ENCODE measurements around the gene CCHCR1.

CCHCR1 gene

DNA sequence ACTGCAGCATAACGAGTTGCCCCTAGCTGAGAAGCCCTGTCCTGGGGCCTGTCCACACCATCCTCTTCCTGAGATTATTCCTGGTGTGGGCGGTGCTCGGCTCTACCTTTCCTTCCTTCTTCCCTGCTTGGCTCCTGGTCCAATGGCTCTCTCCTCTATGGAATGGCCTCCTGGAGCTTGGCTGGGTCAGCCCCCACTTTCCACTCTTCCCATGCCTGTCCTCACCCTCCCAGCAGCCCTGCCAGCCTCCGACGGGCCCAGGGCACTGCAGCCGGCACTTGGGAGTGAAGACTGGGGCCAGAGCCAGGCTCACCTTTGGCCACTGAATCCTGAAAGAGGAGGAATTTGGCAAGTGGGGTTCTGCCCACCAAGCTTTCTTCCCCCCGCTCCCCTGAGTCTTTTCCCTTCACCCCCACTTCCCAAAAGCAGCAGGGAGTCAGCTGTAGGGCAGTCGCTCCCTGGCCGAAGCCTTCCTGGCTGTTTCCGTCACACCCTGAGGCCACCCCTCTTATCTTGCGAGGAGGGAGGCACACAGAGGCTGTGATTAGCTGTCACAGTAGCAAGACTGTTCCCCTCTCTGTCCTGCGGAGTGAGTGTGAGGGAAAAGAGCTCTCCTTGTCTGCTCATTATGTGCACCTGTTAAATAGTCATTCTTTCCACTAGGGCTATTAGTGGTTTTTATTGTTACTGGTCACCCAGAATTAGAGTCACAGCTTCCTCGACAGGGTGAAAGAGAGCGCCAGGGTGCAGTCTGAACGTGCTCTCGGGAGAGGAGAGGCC is 31.0 kb downstream of the CCHCR1 start:
- DNase-seq: no peak

DNA sequence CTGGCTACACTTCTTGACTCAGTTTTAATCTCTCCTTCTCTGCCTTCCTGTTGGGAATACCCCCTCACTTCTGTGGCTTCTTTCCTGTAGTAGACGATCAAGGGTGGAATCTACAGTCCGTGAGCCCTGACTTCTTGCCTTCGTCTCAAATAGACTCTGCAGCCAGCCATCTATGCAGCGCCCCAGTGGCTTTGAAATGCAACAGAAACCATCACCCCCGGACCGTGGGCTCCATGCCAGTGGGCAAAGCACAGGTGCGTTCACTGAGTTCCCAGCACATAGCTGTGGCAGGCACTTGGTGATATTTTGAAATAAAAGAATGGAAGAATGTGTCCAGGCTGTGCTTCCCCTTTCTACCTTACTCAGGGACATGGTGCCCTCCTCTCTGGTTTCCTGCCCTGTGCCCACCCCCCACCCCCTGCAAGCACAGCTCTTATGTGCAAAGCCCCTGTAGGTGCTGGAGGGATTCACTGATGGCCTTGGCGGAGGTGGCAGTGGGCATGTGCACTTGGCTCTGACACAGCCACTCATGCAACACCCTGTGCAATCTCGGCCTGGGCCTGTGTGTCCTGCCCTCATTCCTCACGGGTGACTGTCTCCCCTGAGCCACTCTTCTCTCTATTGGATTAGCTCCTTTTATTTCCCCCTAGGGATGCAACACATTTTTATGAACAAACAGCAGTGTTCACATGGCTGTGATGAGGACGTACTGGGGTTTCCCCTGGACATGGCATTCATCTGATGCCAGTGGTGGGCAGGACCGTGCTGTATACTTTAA is 31.8 kb downstream of the CCHCR1 start:
- no peak for DNase-seq

DNA sequence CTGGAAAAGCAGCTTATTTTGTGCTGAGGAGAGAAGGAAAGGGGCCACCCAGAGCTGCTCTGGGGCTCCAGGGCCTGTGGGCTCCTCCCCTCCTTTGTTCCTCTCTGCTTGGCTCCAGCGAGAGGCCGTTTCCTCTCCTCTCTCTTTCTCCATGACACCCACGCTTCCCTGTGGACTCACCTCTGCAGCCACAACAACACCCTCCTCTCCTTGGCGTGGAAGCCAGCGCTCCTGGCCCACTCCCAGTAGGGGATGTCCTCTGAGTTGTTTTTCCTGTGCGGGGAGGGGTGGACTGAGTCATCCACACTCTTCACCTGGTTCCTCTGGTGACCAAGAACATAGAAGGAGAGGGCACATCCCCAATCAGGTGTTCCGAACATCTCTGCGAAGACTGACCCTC is 32.4 kb downstream of the CCHCR1 start:
- no peak for DNase-seq

DNA sequence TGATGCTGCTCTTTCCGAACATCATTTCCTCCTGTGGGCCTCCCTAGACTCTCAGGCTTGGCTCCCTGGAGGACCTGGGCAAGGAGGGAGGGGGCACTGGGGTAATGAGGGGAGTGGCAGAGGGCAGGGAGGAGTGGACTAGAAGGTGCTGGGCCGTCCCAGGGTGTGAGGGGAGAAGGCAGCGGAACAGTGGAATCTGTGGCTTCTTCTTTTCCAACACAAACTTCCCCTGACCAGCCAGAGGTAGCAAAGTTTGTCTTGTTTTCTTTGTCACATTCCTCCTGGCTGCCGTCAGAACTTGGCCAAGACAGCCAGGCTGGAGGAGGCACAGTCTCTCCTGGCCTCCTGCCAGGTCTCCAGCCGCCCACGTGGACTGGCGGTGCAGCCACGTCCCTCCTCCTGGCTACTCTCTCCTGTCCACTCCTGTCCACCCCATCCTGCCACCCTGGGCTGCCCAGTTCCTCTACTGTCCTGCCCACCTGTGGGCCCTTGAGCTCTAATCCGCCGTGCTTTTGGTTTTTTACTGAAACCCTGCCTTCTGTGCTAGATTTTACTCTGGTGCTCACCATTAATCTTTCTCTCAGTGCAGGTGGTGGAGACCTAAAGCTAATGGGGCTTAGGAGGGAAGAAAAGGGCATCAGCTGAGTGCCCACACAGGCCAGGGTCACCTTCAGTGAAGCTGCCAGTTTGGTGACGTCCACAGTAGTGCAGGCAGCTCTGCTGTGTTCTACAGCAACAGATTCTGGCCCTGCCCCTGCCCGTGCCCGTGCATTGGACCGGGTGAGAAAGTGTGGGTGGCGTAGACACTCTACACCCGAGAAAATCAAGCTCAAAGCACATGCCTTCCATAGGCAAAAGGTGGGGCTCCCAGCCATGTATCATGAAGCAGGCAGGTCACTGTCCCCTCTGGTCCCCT is 34.6 kb downstream of the CCHCR1 start:
- no peak for DNase-seq

DNA sequence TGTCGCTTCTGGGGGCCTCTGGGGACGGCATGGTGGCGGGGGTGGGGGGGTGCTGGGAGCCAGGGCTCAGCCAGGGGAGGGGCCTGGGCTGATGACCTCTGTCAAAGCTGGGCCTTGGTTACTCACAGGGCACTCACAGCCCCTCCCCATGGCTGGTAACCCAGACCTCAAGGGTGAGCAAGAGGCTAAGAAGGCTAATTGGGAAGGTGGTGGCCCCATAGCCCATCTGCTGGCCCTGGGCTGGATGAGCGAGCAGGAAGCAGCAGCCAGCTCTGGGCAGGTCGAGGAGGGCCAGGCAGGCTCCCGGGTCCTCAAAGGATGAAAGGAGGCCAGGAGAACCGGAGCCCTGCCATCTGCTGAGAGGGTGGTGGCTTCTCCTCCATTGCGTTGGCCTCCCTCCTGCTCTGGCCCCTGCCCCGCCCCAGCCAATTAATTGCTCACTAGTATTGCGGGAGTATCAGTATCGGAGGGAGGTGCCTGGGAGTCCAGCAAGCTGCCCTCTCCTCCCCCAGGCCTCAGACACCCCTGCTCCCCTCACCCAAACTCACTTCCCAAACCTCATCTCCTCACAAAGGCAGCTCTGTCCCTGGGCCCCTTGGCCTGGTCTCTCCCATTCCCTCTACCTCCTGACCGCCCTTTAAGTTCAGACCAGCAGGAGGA is 36.3 kb downstream of the CCHCR1 start:
- DNase-seq: no peak

DNA sequence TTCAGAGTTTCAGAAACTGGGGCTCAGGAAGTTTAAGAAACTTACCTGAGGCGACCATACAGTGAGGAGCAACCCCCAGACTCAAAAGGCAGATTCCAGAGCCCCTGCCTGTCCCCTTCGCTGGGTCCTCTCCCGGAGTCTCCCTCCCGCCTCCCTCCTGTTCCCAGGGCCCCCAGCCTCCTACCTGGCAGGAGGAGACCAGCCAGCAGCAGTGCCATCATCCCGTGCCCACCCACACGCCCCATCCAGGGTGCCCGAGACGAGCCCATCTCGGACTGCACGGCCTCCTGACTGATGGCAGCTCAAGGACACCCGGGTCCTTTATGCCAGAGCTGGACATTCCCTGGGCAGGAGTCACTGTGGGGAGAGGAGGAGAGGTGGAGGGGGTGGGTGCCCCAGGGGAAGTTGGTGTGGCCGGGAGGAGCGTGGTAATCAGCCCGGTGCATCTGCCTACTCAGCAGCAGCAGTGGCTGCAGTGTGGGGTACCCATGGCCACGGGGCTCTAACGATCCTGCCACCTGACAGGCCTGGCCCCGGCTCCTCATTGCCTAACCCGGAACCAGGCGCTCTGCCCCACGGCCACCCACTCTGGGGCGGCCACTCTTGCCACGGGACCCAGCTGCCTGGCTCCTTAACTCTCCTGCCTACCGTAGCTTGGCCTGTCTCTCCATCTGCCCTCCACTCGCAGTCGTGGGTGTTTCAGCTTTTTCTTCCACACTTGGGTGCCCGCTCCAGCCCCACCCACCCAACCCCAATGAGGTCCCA is 37.3 kb downstream of the CCHCR1 start, which contains the start of gene CDSN:
Gene CDSN (minus strand): TSS at position 296 of the 765 bp plus-strand sequence. CDS start 27 bp downstream, at position 269.
- no peak for DNase-seq

DNA sequence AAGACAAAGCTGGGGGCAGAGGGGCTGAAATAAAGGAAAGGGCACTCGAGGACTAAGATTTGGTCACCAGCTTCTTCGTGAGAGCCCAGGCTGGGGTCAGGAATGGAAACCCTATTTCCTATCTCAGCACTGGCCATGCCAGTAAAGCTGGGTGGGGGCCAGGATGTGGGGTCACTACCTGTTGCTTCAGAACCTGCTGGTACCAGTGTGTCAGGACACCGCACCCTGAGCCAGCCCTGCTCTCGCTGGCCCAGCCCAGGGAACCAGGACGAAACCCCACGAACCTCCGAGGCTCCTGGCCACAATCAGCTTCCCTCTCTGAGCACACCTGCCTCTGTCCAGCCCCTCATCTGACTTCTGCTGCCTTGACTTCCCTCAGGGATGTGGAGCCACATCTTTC is 39.4 kb downstream of the CCHCR1 start:
- DNase-seq: no peak

DNA sequence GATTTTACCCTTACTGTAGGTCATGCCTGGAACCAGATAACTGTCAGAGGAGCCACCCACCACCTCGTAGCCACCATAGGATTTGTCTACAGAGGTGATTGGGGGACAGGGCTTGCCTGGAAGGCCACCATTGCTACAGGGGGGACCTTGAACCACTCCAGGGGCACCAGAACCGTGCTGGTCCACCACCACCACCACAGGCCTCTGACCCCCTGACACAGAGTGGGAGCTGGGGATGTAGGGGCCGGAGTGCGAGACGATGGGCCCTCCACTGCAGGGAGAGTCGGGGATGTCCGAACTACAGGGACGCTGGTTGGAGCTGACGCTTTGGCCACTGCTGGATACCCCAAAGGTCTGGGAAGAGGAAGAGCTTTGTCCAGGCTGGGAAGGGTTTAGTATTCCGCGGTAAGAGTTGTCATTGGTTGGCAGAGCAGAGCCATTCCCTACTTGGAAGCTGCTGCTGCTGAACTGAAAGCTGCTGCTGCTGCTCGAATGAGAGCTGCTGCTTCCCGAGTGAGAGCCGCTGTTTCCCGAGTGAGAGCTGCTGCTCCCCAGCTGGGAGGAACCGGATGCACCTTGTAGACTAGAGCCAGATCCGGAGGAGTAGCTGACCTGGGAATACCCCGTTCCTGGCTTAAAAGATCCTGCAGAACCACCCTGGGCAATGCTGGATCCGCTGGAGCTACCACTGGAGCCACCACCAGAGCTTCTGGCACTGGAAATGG is 40.8 kb downstream of the CCHCR1 start:
- no peak for DNase-seq

DNA sequence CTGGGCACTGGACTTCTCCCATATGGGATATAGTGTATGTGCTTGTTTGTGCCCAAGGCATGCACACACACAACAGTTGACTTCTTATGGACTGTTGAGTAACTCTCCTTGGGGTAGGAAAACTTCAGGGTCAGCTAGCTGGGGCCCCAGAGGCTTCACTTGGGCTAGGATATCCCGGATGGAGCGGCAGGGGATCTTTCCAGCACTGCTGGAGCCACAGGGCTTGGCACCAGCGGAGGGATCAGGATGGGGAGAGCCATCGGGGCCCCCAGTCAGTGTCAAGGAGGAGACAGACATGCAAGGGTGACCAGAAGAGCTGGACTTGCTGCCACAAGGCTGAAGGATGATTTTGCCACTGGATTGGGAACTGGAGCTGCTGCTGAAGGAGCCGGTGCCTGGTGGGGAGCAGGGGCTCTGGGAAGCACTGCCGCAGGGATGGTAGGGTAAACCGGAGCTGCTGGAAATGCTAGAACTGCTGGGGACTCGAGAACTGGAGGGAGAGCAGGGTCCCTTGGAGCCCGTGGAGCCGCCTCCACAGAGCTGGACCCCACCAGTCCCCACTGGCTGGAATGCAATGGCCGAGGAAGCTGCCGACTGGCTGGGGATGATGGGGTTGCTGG is 41.6 kb downstream of the CCHCR1 start:
- DNase-seq: no peak

DNA sequence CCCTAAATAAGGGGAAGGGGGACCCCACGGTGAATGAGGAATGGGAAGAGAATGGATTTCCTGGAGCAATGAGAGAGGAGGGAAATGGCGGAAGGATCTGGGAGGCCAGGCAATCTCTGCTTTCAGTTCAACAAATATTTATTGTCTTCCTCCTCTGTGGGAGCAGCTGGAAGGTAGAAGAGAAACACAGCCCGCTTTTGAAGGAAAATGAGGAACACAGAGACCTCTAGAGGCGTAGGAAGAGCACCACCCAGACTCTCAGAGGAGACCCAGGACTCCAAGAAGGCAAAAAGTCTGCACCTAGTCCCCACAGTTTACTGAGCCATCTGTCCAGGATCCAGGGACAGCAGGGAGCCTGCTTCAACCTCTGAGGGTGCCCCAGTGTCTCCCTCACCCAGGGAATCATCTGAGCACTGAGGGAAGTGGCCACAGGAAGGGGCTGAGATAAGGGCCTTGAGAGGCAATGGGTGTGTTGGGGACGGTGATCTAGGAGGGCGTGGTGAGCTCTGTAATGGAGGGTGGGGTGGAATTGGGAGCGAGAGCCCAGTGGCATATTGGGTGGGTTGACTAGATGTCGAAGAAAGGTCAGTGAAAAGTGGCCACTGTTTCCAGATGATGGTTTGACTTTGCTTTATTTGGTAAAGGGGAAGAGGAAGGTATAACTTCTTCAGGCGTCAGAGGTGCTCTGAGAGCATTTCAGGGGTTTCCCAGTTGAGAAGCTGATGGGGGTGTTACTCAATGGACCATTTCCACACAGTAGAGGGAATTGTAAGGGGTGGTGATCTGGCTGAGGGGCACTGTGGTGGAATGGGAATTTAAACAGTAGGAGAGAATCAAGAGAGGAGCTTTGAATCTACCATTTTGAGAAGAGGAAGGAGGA is 42.4 kb downstream of the CCHCR1 start:
- DNase-seq: no peak

DNA sequence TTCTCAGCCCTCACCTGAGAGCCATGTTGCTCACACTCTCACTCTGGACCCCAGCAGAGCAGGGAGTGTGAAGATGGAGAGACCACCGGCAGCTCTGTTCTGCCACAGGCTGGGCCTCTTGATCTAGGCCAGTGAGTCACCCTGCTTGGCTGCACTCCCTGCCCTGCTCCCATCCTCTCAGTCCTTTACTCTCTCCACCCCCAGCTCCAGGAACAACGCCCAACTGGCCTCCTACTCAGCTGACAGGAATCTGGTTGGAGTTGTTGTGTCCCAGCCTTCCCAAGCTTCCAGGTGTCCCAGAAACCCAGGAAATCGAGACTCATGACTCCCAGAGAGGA is 43.1 kb downstream of the CCHCR1 start, which contains the start of gene PSORS1C1:
Gene PSORS1C1 (plus strand): TSS at position 260 of the 338 bp plus-strand sequence. CDS start 14,833 bp downstream, outside the sequence.
- DNase-seq: no peak

DNA sequence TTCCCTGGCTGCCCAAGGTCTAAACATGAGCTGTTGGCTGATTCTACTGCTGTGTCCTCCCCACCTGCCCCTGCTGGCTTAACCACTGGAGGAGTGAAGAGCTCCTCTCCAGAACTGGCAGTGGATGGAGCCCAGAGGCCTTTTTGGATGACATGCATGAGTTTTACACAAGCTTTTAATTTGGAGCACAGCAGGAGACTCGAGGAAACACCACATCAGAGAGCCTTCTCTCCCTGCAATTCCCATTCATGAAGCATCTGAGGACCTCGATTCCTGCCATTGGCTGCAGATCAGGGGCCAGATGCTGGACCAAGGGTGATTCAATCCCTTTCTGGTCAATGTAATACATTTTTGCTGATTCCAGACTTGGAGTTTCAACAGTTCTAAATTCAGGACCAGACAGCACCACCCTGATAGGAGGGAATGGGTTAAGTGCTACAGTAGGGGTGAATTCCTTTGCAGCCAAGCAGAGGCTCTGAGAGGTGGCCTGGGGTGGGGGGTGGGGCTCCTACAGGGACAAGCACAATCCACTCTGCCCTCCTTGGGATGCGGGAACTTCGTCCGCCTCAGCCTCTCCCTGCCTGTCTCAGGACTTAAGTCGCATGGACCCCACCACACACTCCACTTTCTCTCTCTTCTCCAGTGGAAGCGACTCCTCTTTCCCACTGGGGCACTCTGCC is 43.6 kb downstream of the CCHCR1 start:
- no peak for DNase-seq

DNA sequence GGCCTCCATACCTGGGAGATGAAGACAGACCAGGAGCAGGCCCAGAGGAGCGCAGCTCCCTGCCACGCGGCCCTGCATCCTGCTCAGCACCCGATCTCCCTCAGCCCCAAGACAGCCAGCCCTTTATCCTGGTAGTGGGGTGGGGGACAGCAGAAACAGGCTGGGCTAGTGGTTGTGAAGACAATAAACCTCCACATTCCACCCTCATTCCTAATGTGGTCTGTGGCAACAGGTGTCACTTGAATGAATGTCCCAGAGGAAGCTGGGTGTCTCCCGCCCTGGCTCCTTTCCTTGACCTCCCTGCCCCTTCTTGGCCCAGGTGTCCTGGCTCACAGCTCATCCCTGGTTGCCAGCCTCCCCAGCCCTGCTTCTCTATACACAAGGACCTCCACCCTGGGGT is 45.1 kb downstream of the CCHCR1 start, which contains the start of gene C6orf15:
Gene C6orf15 (minus strand): TSS at position 98 of the 400 bp plus-strand sequence. CDS start 20 bp downstream, at position 78.
- no peak for DNase-seq

DNA sequence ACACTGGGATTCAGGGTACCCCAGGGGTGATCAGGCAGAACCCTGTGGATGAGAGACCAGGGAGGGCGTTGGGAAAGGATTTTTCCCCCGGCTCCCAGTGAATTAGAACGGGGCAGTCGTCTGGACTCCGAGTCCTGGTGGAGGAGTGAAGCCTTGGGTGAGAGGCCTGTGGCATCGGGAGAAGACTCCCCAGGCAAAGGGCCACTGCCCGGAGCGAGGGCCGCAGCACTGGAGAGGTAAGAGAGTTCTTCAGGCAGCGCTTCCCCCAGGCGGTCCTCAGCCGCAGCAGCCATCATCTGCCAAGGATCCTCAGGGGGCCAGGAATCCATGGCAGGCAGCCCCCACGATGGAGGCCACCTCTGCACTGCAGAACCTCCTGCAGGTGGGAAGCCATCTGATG is 45.9 kb downstream of the CCHCR1 start:
- no peak for DNase-seq

DNA sequence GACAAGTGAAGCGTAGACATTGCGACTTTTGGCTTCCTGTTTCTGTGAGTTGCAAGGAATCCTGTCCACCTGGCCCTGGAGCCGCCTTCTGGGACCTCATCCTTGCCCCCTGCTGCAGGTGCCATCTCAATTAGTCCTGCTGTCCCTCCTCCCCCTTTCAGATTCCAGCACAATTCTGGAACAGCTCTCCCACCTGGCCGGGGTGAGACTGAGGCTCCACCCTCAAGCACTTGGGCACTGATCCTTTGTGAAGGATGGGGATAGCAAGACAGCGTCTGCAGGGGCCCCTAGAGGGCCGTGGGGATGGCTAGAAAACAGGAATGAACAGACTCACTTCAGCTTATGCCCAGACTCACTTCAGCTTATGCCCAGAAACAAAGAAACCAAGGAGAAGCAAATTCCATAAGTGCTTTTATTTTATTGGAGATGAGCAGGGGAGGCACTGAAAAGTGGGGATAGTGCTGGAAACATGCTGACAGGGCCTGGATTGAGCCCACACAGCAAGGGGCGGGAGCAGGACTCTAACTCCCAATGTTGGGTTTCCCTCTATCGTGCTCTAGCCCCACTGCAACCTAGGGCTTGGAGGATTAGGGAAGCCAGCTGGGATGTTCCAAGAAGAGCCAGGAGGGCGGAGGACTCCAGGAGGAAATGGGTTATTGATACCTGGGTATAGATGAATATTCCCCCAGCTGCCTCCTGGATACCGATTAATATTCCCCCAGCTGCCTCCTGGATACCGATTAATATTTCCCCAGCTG is 46.6 kb downstream of the CCHCR1 start:
- DNase-seq: no peak

DNA sequence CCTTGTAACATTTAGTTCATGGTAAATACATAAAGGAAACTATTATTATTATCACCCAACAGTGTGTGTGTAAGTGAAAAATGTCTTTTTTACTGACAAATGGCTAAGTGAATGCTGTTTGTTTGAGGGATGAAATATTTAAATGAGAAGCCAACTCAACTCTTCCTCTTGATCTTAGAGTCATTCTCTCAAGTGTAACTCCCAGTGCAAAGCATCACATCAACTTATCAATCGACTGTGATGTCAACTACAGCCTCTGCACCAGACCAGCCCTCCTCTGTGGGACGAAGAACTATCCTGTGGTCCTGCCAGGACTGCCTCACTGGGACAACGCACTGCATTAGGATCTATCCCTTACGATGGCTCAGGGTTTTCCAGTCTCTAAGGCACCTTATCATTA is 50.5 kb downstream of the CCHCR1 start:
- DNase-seq: no peak

DNA sequence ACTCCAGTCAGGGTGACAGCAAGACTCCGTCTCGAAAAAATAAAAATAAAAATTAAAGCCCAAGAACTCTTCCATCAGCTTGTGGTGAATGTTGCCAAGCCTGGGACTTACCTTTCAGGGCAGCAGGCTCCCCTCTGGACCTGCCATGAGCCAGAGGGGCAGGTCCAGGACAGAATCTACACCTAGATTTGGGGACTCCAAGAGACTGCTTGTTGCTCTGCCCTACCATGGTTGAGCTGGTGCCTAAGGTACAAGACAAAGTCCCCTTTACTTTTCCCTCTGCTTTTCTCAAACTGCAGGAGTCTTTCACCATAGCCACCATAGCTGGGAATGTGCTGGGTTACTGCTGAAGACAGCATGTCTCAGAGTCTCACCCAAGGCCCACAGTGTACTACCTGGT is 54.5 kb downstream of the CCHCR1 start:
- no peak for DNase-seq

DNA sequence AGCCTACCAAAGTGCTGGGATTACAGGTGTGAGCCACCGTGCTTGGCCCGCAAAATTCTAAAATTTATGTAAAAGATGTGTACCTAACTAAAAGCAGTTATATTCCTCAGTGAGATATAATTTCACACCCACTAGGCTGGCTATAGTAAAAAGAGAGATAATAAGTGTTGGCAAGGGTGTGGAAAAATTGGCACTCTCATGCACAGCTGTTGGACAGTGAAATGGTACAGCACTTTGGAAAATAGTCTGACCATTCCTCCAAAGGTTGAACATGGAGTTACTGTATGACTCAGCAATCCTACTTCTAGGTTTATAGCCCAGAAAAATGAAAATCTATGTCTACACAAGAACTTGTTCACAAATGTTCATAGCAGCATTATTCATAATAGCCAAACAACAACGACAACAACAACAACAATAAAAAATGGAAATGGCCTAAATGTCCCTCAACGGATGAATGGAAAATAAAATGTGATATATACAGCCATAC is 59.1 kb downstream of the CCHCR1 start:
- no peak for DNase-seq
